Esophagus (tissue), 2 donors: ENCODE measurements around the gene CCDC181. TPM values are rescaled to one million over a fixed set of nuclear protein-coding genes. Genes with fewer than 3 reads are reported as not detected.
"Not testable (repeated sequence)": the region's sequence is repeated elsewhere in the genome, so short reads cannot be mapped to it uniquely, and the experiment has no call there.

Experiments used
- H3K27ac ChIP-seq, 2 donors: one replicate each; pipeline ENCODE4 v1.5.1; 2013; ENCODE audit warnings: low read depth in 2 of 2, mild to moderate bottlenecking in 2 of 2, inconsistent platforms in 1 of 2, low read length in 1 of 2, moderate library complexity in 1 of 2
- H3K27me3 ChIP-seq, 2 donors: one replicate each; pipeline ENCODE4 v1.6.1; 2013; ENCODE audit warnings: low read length in 2 of 2, control low read depth in 1 of 2, mild to moderate bottlenecking in 1 of 2; ENCODE audit not compliant: insufficient read depth in 2 of 2, control insufficient read depth in 1 of 2
- H3K36me3 ChIP-seq, 2 donors: one replicate each; pipeline ENCODE4 v1.6.1; 2013; ENCODE audit warnings: low read length in 1 of 2; ENCODE audit not compliant: control insufficient read depth in 2 of 2, insufficient read depth in 2 of 2
- H3K4me1 ChIP-seq, 2 donors: one replicate each; pipeline ENCODE4 v1.6.1; 2013; ENCODE audit warnings: low read length in 1 of 2; ENCODE audit not compliant: control insufficient read depth in 2 of 2, insufficient read depth in 2 of 2
- H3K4me3 ChIP-seq, 2 donors: one replicate each; pipeline ENCODE4 v1.5.1; 2013; ENCODE audit warnings: low read length in 2 of 2, mild to moderate bottlenecking in 2 of 2, low read depth in 1 of 2, moderate library complexity in 1 of 2
- H3K9me3 ChIP-seq, 2 donors: one replicate each; pipeline ENCODE4 v1.6.1; 2013; ENCODE audit warnings: mild to moderate bottlenecking in 2 of 2, low read depth in 1 of 2, low read length in 1 of 2, moderate library complexity in 1 of 2; ENCODE audit not compliant: control insufficient read depth in 2 of 2, insufficient read depth in 1 of 2
- WGBS, 2 donors: extraction: QIAGEN DNeasy Blood & Tissue Kit; methylation state at CpG; one replicate each; pipeline ENCODE4 v1.1.7; 2013; 5-methylcytosine and 5-hydroxymethylcytosine counted together
- polyA plus RNA-seq, 2 donors: library from polyadenylated mRNA; stranded (reverse); fragments of 200-250 nt; gene quantifications; one replicate each; pipeline ENCODE4 v1.2.3, GENCODE V29; 2013
- donor health status: healthy with polysubstance abuse.
- donor health status: Bipolar disorder and iron deficiency.

CCDC181 gene
- polyA plus RNA-seq, 2 donors: 0.06 TPM; not detected in 1

GRCh38 chr1:169414952-169415351, 12.3 kb downstream of the CCDC181 start:
- H3K4me1 ChIP-seq: no peaks in the 10 kb centered on the region
- no peak overlapping the region for H3K27ac ChIP-seq
- H3K4me3 ChIP-seq: no peak overlapping the region
- H3K27me3 ChIP-seq: no peaks in the 10 kb centered on the region
- H3K9me3 ChIP-seq: no peaks in the 10 kb centered on the region
- WGBS, 2 donors: 90 to 91% methylated on average over 2 of the region's 2 CpGs
- H3K36me3 ChIP-seq: no peaks in the 10 kb centered on the region

GRCh38 chr1:169408340-169408739, 18.9 kb downstream of the CCDC181 start:
- H3K4me3 ChIP-seq, H3K9me3 ChIP-seq, H3K36me3 ChIP-seq, H3K27ac ChIP-seq, H3K4me1 ChIP-seq, H3K27me3 ChIP-seq: not testable (repeated sequence)
- WGBS, 2 donors: 91 to 92% methylated on average over 5 of the region's 5 CpGs

GRCh38 chr1:169402578-169402977, 24.7 kb downstream of the CCDC181 start:
- H3K36me3 ChIP-seq, H3K9me3 ChIP-seq, H3K27me3 ChIP-seq, H3K4me1 ChIP-seq, H3K4me3 ChIP-seq, H3K27ac ChIP-seq: not testable (repeated sequence)
- 86 to 93% methylated on average over 1 of the region's 1 CpG for WGBS, 2 donors

DNA sequence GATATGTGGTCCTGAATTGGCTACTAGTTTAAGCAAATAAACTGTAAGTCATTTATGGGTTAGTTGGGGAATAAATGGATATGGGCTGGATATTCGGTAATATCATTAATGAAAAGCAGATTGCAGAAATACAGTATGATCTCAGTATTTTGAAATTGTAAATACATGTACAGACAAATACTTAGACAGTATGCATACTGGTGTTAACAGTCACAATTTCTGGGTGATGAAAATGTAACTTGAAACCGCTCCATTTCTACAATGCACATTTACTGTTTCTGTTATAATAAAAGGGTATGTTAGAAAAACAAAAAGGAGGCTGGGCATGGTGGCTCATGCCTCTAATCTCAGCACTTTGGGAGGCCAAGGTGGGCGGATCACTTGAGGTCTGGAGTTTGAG, 31.3 kb downstream of the CCDC181 start:
- no peaks in the 10 kb centered on the region for H3K27me3 ChIP-seq
- no peak overlapping the region for H3K4me3 ChIP-seq
- H3K36me3 ChIP-seq: peaks cover 0 to 9% of the 10 kb centered on the region in 2 donors
- no peak overlapping the region for H3K27ac ChIP-seq
- WGBS, 2 donors: 94 to 97% methylated on average over 3 of the region's 3 CpGs
- no peaks in the 10 kb centered on the region for H3K4me1 ChIP-seq
- H3K9me3 ChIP-seq: peaks cover 0 to 3% of the 10 kb centered on the region in 2 donors

DNA sequence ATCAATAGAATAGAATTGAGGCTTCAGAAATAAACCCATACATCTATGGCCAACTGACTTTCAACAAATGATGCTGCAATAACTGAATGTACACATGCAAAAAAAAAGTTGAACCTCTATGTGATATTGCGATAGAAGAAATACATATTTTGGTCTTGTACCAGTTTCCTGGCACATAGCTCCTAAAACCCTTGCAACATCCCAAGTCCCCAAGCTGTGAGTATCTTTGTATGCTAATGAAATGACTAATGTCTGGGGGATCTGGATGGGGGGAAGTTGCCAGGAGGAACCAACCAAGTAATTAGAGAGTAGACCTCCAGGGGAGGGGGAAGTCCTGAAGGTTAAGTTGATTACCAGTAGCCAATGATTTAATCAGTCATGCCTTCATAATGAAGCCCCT, 34.9 kb downstream of the CCDC181 start:
- no peaks in the 10 kb centered on the region for H3K27me3 ChIP-seq
- 94 to 96% methylated on average over 1 of the region's 1 CpG for WGBS, 2 donors
- no peak overlapping the region for H3K4me3 ChIP-seq
- H3K4me1 ChIP-seq: no peaks in the 10 kb centered on the region
- peaks cover 0 to 9% of the 10 kb centered on the region in 2 donors for H3K36me3 ChIP-seq
- H3K9me3 ChIP-seq: no peaks in the 10 kb centered on the region
- no peak overlapping the region for H3K27ac ChIP-seq

DNA sequence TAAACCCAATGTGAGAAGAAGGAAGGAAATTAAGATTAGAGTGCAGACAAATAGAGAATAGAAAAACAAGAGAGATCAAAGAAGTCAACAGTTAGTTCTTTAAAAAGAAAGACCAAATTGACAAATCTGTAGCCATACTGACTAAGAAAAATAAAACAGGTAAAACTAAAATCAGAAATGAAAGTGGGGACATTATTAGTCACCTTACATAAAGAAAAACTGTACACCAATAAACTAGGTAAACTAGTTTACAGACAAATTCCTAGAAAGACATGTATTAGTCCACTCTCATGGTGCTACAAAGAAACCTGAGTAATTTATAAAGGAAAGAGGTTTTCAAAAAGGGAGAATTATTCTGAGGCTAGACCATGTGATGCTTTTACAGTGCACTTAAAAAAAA, 37.0 kb downstream of the CCDC181 start:
- Histone ChIP-seq H3K9me3 (no peaks in the 10 kb centered on the region), H3K4me1 (no peaks in the 10 kb centered on the region), H3K27me3 (no peaks in the 10 kb centered on the region), H3K36me3 (peaks cover 0 to 9% of the 10 kb centered on the region in 2 donors), H3K4me3 (no peak overlapping the region), H3K27ac (no peak overlapping the region)

DNA sequence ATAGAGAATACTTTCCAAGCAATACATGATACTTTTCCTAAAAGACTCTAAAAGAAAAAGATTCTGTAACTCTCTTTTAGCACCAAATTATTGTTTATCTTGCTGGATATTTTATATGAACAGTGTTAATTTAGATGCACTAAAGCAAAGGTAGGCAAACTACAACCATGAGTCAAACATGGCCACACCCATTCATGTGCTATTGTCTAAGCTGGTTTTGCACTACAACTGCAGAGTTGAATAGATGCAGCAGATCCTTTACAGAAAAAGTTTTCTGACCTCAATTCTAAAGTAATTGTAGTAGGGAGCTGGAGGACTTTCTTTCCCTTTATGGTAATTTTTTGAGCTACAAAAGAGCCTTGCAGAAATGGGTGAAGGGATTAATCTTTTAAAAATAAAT, 39.9 kb downstream of the CCDC181 start:
- no peaks in the 10 kb centered on the region for H3K4me1 ChIP-seq
- no peak overlapping the region for H3K4me3 ChIP-seq
- H3K9me3 ChIP-seq: no peaks in the 10 kb centered on the region
- H3K27ac ChIP-seq: no peak overlapping the region
- H3K36me3 ChIP-seq: peaks cover 11% of the 10 kb centered on the region in 2 donors
- H3K27me3 ChIP-seq: no peaks in the 10 kb centered on the region

- H3K4me1 ChIP-seq: no peaks in the 10 kb centered on the region
- WGBS, 2 donors: 70 to 73% methylated on average over 4 of the region's 4 CpGs
- no peaks in the 10 kb centered on the region for H3K9me3 ChIP-seq
- H3K36me3 ChIP-seq: peaks cover 8 to 13% of the 10 kb centered on the region in 2 donors
- no peaks in the 10 kb centered on the region for H3K27me3 ChIP-seq
- no peak overlapping the region for H3K27ac ChIP-seq
- H3K4me3 ChIP-seq: no peak overlapping the region
Measured at GRCh38 chr1:169383449-169383848, 43.8 kb downstream of the CCDC181 start.

DNA sequence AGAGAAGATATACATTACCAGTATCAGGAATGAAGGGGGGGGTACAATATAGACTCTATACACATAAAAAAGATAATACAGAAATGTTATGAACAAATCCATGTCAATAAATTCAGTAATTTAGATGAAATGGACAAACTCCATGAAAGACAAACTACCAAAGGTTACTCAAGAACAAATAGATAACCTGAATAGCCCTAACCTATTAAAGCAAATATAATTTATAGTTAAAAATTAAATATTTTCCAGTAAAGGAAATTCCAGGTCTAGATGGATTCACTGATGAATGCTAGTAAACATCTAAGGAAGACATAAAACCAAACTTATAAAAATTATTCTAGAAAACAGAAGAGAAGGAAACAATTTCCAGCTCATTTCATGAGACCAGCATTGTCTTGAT, 46.1 kb downstream of the CCDC181 start:
- no peak overlapping the region for H3K4me3 ChIP-seq
- no peaks in the 10 kb centered on the region for H3K4me1 ChIP-seq
- H3K27ac ChIP-seq: no peak overlapping the region
- peaks cover 10 to 13% of the 10 kb centered on the region in 2 donors for H3K36me3 ChIP-seq
- no peaks in the 10 kb centered on the region for H3K27me3 ChIP-seq
- H3K9me3 ChIP-seq: no peaks in the 10 kb centered on the region

DNA sequence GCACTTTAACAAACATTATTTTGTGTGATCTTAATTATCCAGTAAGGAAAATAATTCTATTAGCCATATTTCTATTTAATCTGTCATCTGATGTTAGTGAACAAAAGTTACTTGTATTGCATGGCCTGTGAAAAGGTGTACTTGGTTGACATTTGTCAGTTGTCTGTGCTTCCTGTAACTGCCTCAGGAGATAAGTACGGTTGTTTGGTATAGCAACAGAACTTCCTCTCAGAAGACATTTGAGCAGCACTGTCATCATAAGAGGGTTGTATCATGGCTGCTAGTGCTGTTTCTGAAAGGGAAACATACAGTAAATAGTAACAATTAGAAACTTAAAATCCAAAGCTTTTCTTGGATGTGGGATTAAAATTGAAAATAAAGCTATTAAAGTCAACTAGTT, 55.9 kb downstream of the CCDC181 start:
- Histone ChIP-seq H3K4me3 (no peak overlapping the region), H3K9me3 (no peaks in the 10 kb centered on the region), H3K36me3 (peaks cover 0 to 4% of the 10 kb centered on the region in 2 donors), H3K4me1 (no peaks in the 10 kb centered on the region), H3K27me3 (no peaks in the 10 kb centered on the region), H3K27ac (no peak overlapping the region)
- 69 to 74% methylated on average over 1 of the region's 1 CpG for WGBS, 2 donors
